Prostate gland (tissue), 2 donors: ENCODE measurements around the gene DOK4.

ENCODE experiments used
- CTCF ChIP-seq, 4 experiments: fragments of 200-600 bp in 2 of 4; fragments of 450-650 bp in 2 of 4; sonication (generic) in 2 of 4; IDR thresholded peaks; 1 replicate in 3 of 4; 2 replicates in 1 of 4; pipeline ENCODE4 v1.5.1; 2016 to 2019; ENCODE audit warnings: antibody characterized with exemption in 4 of 4, mild to moderate bottlenecking in 2 of 4, moderate library complexity in 2 of 4
- POLR2AphosphoS5 ChIP-seq: sonication (generic); formaldehyde crosslinking; IDR thresholded peaks from one replicate; pipeline ENCODE4 v1.6.1; 2017; ENCODE audit warnings: antibody characterized with exemption

GRCh38 chr16:57483725-57484514 lies 2.4 kb downstream of the DOK4 start:
- TF ChIP-seq POLR2AphosphoS5 (peak; percentile 19), CTCF (IDR thresholded peaks at IDR 0.05) (no peak)
